HL-60 (cell line): Measurements from ENCODE around the gene TTC27.

Experiments
- DNase-seq, 2 experiments: peaks; one replicate each; pipeline ENCODE4 v3.0.0-alpha.2; 2010 to 2020; ENCODE audit warnings: low read depth in 1 of 2, low spot score in 1 of 2
- H3K27ac ChIP-seq: fragments of 250-450 bp; sonication (Bioruptor Pico); replicated peaks from 2 replicates; pipeline ENCODE4 v1.5.1; 2020; ENCODE audit warnings: mild to moderate bottlenecking, moderate library complexity
- H3K27me3 ChIP-seq: fragments of 250-450 bp; sonication (Bioruptor Pico); 2 replicates; pipeline ENCODE4 v1.5.1; 2021; ENCODE audit warnings: mild to moderate bottlenecking, moderate library complexity; ENCODE audit not compliant: insufficient read depth, poor library complexity, severe bottlenecking
- H3K4me3 ChIP-seq: replicated peaks from 2 replicates; pipeline ENCODE4 v1.5.1; 2011; ENCODE audit warnings: mild to moderate bottlenecking, control low read depth, low read length; ENCODE audit not compliant: insufficient read depth
- GABPA ChIP-seq: IDR thresholded peaks from 2 replicates; pipeline ENCODE4 v1.6.1; 2012; ENCODE audit warnings: low read depth
- POLR2AphosphoS5 ChIP-seq: IDR thresholded peaks from 2 replicates; pipeline ENCODE4 v1.6.1; 2012; ENCODE audit warnings: low read depth
- SPI1 ChIP-seq: IDR thresholded peaks from 2 replicates; pipeline ENCODE4 v1.6.1; 2012; ENCODE audit warnings: low read depth, mild to moderate bottlenecking, borderline replicate concordance
- TF ChIP-seq, protein P1 (sequence below): IDR thresholded peaks from one replicate; pipeline ENCODE4 v1.5.1; 2011; ENCODE audit warnings: low read length, control low read depth, inconsistent platforms; ENCODE audit not compliant: insufficient read depth
- TF ChIP-seq, protein P2 (sequence below): IDR thresholded peaks from 2 replicates; pipeline ENCODE4 v1.6.1; 2012; ENCODE audit warnings: low read depth; ENCODE audit not compliant: insufficient replicate concordance

Gene TTC27

DNA sequence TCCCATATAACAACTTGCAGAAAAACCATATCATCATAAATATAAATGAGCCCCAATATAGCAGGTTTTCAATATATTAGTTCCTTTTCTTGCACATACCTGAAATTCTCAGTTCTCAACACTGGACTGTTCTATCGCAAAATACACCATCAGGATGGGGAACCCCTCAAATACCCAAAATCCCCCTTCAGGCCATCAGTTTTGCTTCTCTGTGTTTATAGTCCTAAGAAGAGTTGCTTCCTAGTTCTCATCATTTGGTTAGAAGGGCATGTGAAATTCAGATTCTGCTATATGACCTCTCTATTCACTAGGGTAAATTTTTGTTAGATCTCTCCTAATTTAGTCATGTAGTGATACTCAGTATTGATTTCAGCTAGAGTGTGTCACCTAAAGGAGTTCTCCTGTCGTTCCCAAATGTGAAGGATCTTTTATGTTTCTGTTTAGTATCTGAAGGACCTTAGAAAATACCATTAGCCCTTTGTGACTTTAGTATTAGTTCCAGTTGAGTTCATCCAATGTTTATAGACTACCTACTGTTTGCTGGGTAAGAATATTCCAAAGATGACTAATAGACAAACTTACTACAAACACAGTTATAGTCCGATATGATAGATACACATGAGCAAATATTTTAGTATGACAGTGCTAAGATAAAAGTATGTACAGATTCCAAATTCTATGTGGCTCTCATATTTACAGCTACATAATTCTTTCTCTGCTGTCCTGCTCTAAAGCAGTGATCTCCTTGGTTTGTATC lies 115.8 kb downstream of the TTC27 start:
- H3K4me3 ChIP-seq: no peak overlapping the region
- H3K27me3 ChIP-seq: no peaks in the 10 kb centered on the region
- TF ChIP-seq, protein P1, sequence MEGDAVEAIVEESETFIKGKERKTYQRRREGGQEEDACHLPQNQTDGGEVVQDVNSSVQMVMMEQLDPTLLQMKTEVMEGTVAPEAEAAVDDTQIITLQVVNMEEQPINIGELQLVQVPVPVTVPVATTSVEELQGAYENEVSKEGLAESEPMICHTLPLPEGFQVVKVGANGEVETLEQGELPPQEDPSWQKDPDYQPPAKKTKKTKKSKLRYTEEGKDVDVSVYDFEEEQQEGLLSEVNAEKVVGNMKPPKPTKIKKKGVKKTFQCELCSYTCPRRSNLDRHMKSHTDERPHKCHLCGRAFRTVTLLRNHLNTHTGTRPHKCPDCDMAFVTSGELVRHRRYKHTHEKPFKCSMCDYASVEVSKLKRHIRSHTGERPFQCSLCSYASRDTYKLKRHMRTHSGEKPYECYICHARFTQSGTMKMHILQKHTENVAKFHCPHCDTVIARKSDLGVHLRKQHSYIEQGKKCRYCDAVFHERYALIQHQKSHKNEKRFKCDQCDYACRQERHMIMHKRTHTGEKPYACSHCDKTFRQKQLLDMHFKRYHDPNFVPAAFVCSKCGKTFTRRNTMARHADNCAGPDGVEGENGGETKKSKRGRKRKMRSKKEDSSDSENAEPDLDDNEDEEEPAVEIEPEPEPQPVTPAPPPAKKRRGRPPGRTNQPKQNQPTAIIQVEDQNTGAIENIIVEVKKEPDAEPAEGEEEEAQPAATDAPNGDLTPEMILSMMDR: no peak
- no peak for TF ChIP-seq SPI1
- H3K27ac ChIP-seq: no peak overlapping the region
- no peak for DNase-seq

DNA sequence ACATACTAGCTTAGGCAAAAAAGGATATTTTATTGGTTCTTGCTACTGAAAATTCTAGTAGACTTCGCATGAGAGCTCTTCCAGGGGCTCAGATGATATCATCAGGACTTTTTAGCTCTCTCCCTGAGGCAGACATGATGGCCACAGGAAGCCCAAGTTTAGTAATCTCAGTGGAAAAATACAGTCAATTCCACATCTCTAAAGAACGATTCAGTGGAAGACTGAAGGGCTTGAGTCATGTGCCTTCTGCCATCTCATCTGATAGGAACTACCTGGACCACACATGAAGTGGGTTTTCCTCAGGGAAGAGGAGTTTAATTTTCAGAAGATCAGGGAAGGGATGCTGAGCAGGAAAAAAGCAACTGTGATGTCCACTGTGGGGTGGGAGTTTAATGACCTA lies 117.3 kb downstream of the TTC27 start:
- no peaks in the 10 kb centered on the region for H3K27me3 ChIP-seq
- TF ChIP-seq SPI1 (no peak), GABPA (no peak), POLR2AphosphoS5 (no peak)
- TF ChIP-seq, protein P1: no peak
- TF ChIP-seq, protein P2, sequence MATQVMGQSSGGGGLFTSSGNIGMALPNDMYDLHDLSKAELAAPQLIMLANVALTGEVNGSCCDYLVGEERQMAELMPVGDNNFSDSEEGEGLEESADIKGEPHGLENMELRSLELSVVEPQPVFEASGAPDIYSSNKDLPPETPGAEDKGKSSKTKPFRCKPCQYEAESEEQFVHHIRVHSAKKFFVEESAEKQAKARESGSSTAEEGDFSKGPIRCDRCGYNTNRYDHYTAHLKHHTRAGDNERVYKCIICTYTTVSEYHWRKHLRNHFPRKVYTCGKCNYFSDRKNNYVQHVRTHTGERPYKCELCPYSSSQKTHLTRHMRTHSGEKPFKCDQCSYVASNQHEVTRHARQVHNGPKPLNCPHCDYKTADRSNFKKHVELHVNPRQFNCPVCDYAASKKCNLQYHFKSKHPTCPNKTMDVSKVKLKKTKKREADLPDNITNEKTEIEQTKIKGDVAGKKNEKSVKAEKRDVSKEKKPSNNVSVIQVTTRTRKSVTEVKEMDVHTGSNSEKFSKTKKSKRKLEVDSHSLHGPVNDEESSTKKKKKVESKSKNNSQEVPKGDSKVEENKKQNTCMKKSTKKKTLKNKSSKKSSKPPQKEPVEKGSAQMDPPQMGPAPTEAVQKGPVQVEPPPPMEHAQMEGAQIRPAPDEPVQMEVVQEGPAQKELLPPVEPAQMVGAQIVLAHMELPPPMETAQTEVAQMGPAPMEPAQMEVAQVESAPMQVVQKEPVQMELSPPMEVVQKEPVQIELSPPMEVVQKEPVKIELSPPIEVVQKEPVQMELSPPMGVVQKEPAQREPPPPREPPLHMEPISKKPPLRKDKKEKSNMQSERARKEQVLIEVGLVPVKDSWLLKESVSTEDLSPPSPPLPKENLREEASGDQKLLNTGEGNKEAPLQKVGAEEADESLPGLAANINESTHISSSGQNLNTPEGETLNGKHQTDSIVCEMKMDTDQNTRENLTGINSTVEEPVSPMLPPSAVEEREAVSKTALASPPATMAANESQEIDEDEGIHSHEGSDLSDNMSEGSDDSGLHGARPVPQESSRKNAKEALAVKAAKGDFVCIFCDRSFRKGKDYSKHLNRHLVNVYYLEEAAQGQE: no peak
- DNase-seq: no peak
- H3K4me3 ChIP-seq: no peak overlapping the region
- no peak overlapping the region for H3K27ac ChIP-seq

DNA sequence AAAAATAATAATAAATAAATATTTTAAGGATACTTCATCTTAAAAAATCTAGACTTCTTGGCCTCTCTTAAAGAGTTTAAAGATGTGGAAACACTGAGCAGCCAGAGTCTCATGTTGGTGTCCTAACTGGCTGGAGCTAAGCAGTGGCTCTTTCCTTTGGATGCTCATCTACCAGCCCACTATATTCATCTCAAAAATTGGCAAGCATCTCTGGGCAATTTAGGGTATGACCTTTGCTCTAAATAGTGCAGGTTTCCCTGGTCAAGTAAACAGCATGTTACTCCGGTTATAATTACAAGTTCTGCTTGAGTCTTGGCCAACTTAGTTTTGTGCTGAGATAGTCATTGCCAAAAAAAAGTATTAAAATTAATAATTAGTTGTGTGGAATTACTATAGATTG lies 117.8 kb downstream of the TTC27 start:
- no peaks in the 10 kb centered on the region for H3K27me3 ChIP-seq
- DNase-seq: no peak

DNA sequence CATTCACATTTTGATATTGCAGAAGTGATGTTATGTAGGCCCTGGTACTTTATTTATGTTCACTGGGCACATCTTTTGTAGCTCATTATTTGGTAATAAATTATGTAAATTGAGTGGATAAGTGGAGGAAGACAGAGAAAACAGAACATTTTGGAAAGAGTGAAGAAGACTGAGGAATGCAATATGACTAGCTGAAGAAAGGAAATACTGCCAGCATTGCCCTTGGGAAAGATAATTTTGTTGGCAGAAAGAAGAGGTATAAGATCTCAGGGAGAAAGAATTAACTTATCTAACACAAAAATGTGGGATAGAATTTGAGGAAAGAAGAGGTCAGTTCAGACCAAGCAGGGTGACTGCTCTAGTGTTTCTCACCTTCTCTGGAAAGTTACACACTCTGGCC lies 118.8 kb downstream of the TTC27 start:
- no peak for TF ChIP-seq GABPA
- TF ChIP-seq, protein P1: no peak
- no peak for TF ChIP-seq POLR2AphosphoS5
- no peak for TF ChIP-seq SPI1
- TF ChIP-seq, protein P2: no peak
- no peak for DNase-seq

More for the DNA sequence above, 117.8 kb downstream of the TTC27 start:
- Histone ChIP-seq H3K27ac (no peak overlapping the region), H3K4me3 (no peak overlapping the region)
- no peak for TF ChIP-seq GABPA
- TF ChIP-seq, protein P1: no peak

More for the DNA sequence above, 118.8 kb downstream of the TTC27 start:
- no peak overlapping the region for H3K4me3 ChIP-seq
- H3K27ac ChIP-seq: no peak overlapping the region
- H3K27me3 ChIP-seq: no peaks in the 10 kb centered on the region
